IPS DF 4.7 (cell line): ENCODE data around the gene DPY19L1.
"Not testable (repeated sequence)": the region's sequence is repeated elsewhere in the genome, so short reads cannot be mapped to it uniquely, and the experiment has no call there.

Experiments used
- DNase-seq: peaks from one replicate; pipeline ENCODE4 v3.0.0-alpha.2; 2013; ENCODE audit warnings: low spot score; ENCODE audit errors: extremely low read depth

The DPY19L1 gene

GRCh38 chr7:34928052-34928451, 109.2 kb downstream of the DPY19L1 start:
- DNase-seq: peak; percentile 25

GRCh38 chr7:34920470-34920869, 116.8 kb downstream of the DPY19L1 start:
- DNase-seq: not testable (repeated sequence)

- DNase-seq: not testable (repeated sequence)
Measured at GRCh38 chr7:34919038-34919437, 118.2 kb downstream of the DPY19L1 start.

GRCh38 chr7:34918198-34918861, 119.0 kb downstream of the DPY19L1 start:
- not testable (repeated sequence) for DNase-seq

- DNase-seq: not testable (repeated sequence)
Measured at GRCh38 chr7:34917515-34917914, 119.8 kb downstream of the DPY19L1 start.

GRCh38 chr7:34916267-34916666, 121.0 kb downstream of the DPY19L1 start:
- no peak for DNase-seq

- no peak for DNase-seq
Measured at GRCh38 chr7:34912236-34912635, 125.0 kb downstream of the DPY19L1 start.

GRCh38 chr7:34906266-34906850, 130.9 kb downstream of the DPY19L1 start:
- DNase-seq: not testable (repeated sequence)

GRCh38 chr7:34904987-34905386, 132.3 kb downstream of the DPY19L1 start:
- no peak for DNase-seq

GRCh38 chr7:34903921-34904320, 133.4 kb downstream of the DPY19L1 start:
- DNase-seq: not testable (repeated sequence)

- DNase-seq: no peak
Measured at GRCh38 chr7:34902182-34902581, 135.1 kb downstream of the DPY19L1 start.

- DNase-seq: peak; percentile 69
Measured at GRCh38 chr7:34900891-34901513, 136.3 kb downstream of the DPY19L1 start.

GRCh38 chr7:34895202-34895601, 142.1 kb downstream of the DPY19L1 start:
- no peak for DNase-seq

GRCh38 chr7:34889951-34890350, 147.3 kb downstream of the DPY19L1 start:
- DNase-seq: no peak

GRCh38 chr7:34886856-34887255, 150.4 kb downstream of the DPY19L1 start:
- DNase-seq: no peak

- not testable (repeated sequence) for DNase-seq
Measured at GRCh38 chr7:34883855-34884254, 153.4 kb downstream of the DPY19L1 start.

GRCh38 chr7:34879871-34880270, 157.4 kb downstream of the DPY19L1 start:
- DNase-seq: no peak

- DNase-seq: not testable (repeated sequence)
Measured at GRCh38 chr7:34878944-34879735, 158.1 kb downstream of the DPY19L1 start.
